ENCODE results near the gene ZNF772. TPM values are rescaled to one million over a fixed set of nuclear protein-coding genes. Genes with fewer than 3 reads are reported as not detected.
A peak's percentile ranks its signal among the peaks of the same experiment; 100 is the strongest.
"Not testable (repeated sequence)": the region's sequence is repeated elsewhere in the genome, so short reads cannot be mapped to it uniquely, and the experiment has no call there.

ZNF772 gene
- total and polyA plus RNA-seq, 2 experiments from 2014 or later: 2.5 to 28.0 TPM

DNA sequence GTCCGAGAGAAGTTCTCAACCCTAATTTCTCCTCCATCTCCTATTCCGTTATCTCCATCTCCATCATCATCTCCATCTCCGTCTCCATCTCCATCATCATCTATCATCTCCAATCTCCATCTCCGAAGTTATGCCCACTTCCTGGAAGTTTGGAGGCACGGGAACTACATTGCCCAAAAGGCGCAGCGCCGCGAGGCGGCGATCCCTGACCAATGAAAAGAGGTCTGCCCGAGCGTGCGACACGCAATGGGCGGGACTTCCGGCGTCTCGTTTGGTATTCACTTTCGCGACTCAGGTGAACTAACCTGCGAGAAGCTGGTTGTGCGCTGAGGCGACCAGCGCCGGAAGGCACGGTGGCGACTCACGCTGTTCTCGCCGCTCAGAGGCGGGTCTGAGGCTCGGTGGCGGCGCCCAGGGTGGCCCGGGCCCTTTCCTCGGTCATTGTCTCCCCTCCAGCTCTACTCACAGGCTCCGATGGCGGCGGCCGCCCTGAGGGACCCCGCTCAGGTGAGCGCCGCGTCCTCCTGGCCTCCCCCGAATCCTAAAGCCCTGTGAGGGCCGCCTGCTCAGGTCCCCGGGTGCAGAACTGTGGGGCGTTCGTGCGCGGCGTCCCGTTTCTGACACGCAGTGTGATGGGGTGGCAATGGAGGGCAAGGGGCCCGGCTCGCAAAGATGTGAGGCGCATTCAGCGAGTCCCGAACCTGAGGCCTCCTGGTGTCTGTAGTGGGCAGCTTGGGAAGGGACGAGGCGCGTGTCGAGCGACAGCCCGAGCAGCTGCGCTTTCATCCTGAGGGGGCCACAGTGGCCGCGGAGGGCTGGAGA lies 10.3 kb upstream of the ZNF772 start, which contains the start of gene ZNF419:
Gene ZNF419, plus strand, starts transcription at position 274 of the 822 bp plus-strand sequence. Its CDS starts 201 bp downstream, at position 475.
- peak; percentile 97 for ATAC-seq
- H3K36me3 Mint-ChIP-seq (ENCODE audit: low read depth): peaks cover 31% of the 10 kb centered on the region
- not testable (repeated sequence) for H3K9me2 ChIP-seq (ENCODE audit: insufficient read depth); H3K4me1 ChIP-seq (ENCODE audit: insufficient read depth); H3K36me3 ChIP-seq (ENCODE audit: insufficient read depth); H4K20me1 ChIP-seq (replicated peaks; ENCODE audit: insufficient read depth); H3K27me3 Mint-ChIP-seq (ENCODE audit: insufficient read depth, low read depth, poor library complexity); H3K79me2 ChIP-seq (replicated peaks; ENCODE audit: insufficient read depth); H3F3A ChIP-seq (replicated peaks; ENCODE audit: low read depth); H3K4me1 Mint-ChIP-seq; H3K27me3 ChIP-seq (ENCODE audit: insufficient read depth)
- H3K27ac Mint-ChIP-seq: peak within 1 kb of the TSS; percentile 20; the same call in 1 of the 2 replicates
- Histone ChIP-seq H3K4me2 (peak within 1 kb of the TSS; percentile 80), H3K4me3 (peak within 1 kb of the TSS; percentile 88), H2AFZ (peak within 1 kb of the TSS; percentile 95), H3K27ac (ENCODE audit: low read depth) (peak within 1 kb of the TSS; percentile 68; the same call in 1 of the 2 replicates)
- TF ChIP-seq, protein P1, sequence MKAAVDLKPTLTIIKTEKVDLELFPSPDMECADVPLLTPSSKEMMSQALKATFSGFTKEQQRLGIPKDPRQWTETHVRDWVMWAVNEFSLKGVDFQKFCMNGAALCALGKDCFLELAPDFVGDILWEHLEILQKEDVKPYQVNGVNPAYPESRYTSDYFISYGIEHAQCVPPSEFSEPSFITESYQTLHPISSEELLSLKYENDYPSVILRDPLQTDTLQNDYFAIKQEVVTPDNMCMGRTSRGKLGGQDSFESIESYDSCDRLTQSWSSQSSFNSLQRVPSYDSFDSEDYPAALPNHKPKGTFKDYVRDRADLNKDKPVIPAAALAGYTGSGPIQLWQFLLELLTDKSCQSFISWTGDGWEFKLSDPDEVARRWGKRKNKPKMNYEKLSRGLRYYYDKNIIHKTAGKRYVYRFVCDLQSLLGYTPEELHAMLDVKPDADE (IDR thresholded peaks at IDR 0.05): peak; percentile 94
- TF ChIP-seq CREB1 (CRISPR knock-in tag; IDR thresholded peaks at IDR 0.05; ENCODE audit: low read depth) (peak; percentile 86), POLR2AphosphoS5 (IDR thresholded peaks at IDR 0.05; ENCODE audit: low read depth) (peak; percentile 93)
- H3K4me3 Mint-ChIP-seq: peak within 1 kb of the TSS; percentile 80
- peaks cover 14% of the 10 kb centered on the region for H3K9me3 Mint-ChIP-seq
- DNase-seq (ENCODE audit: low spot score): peak; percentile 98

DNA sequence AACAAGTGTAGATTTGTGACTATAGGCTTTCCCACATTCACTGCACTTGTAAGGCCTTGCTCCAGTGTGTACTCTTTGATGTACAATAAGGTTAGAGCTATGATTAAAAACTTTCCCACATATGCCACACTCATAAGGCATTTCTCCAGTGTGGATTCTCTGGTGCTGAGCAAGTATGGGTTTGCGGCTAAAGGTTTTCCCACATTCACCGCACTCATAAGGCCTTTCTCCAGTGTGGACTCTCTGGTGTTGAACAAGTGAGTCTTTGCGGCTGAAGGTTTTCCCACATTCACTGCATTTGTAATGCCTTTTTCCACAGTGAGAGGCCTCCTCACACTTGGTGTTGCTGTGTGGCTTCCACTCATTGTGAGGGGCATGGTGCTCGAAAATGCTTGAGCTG lies 3.7 kb downstream of the ZNF772 start:
- peaks cover 98% of the 10 kb centered on the region for H3K9me3 Mint-ChIP-seq
- peak; percentile 24 for DNase-seq (ENCODE audit: low spot score)

DNA sequence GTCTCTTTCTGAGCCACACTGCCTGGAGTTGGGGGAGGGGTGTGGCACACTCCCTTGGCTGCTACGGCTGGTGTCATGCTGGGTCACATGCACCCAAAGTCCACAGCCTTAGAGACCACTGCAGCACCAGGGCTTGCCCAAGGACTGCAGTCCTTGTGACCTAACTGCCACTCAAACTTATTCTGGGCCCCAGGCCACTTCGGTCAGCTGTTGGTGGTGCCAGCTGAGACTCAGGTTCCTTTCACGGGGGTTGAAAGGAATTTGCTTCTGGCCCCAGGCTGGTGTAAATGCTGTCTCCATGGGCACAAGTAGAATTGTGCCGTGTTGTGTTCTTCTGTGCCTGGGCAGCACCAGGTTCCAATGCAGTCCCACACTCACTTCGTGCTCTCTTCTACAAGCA lies 10.9 kb downstream of the ZNF772 start:
- Mint-ChIP-seq H3K27ac (no peak overlapping the region), H3K4me1 (no peaks in the 10 kb centered on the region), H3K4me3 (no peak overlapping the region), H3K9me3 (peaks cover 88% of the 10 kb centered on the region), H3K36me3 (ENCODE audit: low read depth) (peaks cover 72% of the 10 kb centered on the region), H3K27me3 (ENCODE audit: insufficient read depth, low read depth, poor library complexity) (peaks cover 7% of the 10 kb centered on the region)
- Histone ChIP-seq H3K4me3 (no peak overlapping the region), H3K27ac (ENCODE audit: low read depth) (no peak overlapping the region), H4K20me1 (replicated peaks; ENCODE audit: insufficient read depth) (no peaks in the 10 kb centered on the region), H2AFZ (no peak overlapping the region), H3K4me1 (ENCODE audit: insufficient read depth) (no peaks in the 10 kb centered on the region), H3F3A (replicated peaks; ENCODE audit: low read depth) (no peaks in the 10 kb centered on the region), H3K4me2 (no peak overlapping the region), H3K27me3 (ENCODE audit: insufficient read depth) (no peaks in the 10 kb centered on the region), H3K36me3 (ENCODE audit: insufficient read depth) (peaks cover 10% of the 10 kb centered on the region; the same call in 1 of the 2 replicates), H3K79me2 (replicated peaks; ENCODE audit: insufficient read depth) (peaks cover 24% of the 10 kb centered on the region; the same call in 1 of the 2 replicates), H3K9me2 (ENCODE audit: insufficient read depth) (no peaks in the 10 kb centered on the region)
- no peak for DNase-seq (ENCODE audit: low spot score)
- no peak for ATAC-seq
- TF ChIP-seq CREB1 (CRISPR knock-in tag; IDR thresholded peaks at IDR 0.05; ENCODE audit: low read depth): no peak
- TF ChIP-seq, protein P2, sequence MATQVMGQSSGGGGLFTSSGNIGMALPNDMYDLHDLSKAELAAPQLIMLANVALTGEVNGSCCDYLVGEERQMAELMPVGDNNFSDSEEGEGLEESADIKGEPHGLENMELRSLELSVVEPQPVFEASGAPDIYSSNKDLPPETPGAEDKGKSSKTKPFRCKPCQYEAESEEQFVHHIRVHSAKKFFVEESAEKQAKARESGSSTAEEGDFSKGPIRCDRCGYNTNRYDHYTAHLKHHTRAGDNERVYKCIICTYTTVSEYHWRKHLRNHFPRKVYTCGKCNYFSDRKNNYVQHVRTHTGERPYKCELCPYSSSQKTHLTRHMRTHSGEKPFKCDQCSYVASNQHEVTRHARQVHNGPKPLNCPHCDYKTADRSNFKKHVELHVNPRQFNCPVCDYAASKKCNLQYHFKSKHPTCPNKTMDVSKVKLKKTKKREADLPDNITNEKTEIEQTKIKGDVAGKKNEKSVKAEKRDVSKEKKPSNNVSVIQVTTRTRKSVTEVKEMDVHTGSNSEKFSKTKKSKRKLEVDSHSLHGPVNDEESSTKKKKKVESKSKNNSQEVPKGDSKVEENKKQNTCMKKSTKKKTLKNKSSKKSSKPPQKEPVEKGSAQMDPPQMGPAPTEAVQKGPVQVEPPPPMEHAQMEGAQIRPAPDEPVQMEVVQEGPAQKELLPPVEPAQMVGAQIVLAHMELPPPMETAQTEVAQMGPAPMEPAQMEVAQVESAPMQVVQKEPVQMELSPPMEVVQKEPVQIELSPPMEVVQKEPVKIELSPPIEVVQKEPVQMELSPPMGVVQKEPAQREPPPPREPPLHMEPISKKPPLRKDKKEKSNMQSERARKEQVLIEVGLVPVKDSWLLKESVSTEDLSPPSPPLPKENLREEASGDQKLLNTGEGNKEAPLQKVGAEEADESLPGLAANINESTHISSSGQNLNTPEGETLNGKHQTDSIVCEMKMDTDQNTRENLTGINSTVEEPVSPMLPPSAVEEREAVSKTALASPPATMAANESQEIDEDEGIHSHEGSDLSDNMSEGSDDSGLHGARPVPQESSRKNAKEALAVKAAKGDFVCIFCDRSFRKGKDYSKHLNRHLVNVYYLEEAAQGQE (IDR thresholded peaks at IDR 0.05; ENCODE audit: unreplicated experiment): no peak
- TF ChIP-seq ZNF114 (CRISPR knock-in tag; IDR thresholded peaks at IDR 0.05): no peak
- no peak for TF ChIP-seq EZH2 (IDR thresholded peaks at IDR 0.05; ENCODE audit: low read depth, unreplicated experiment)
- no peak for TF ChIP-seq JUNB (IDR thresholded peaks at IDR 0.05; ENCODE audit: unreplicated experiment)
- TF ChIP-seq POLR2AphosphoS5 (IDR thresholded peaks at IDR 0.05; ENCODE audit: low read depth): no peak

More for the DNA sequence above, 3.7 kb downstream of the ZNF772 start:
- peaks cover 12% of the 10 kb centered on the region for H3K27me3 Mint-ChIP-seq (ENCODE audit: insufficient read depth, low read depth, poor library complexity)
- H3K36me3 Mint-ChIP-seq (ENCODE audit: low read depth): peaks cover 93% of the 10 kb centered on the region
- Histone ChIP-seq H4K20me1 (replicated peaks; ENCODE audit: insufficient read depth) (no peaks in the 10 kb centered on the region), H3K27me3 (ENCODE audit: insufficient read depth) (no peaks in the 10 kb centered on the region), H3K79me2 (replicated peaks; ENCODE audit: insufficient read depth) (peaks cover 52% of the 10 kb centered on the region), H3K4me2 (no peak overlapping the region), H3K4me1 (ENCODE audit: insufficient read depth) (peaks cover 4% of the 10 kb centered on the region; the same call in 1 of the 2 replicates), H3K4me3 (no peak overlapping the region; the same call in 1 of the 2 replicates), H3F3A (replicated peaks; ENCODE audit: low read depth) (no peaks in the 10 kb centered on the region), H3K36me3 (ENCODE audit: insufficient read depth) (peaks cover 31% of the 10 kb centered on the region), H3K27ac (ENCODE audit: low read depth) (no peak overlapping the region), H3K9me2 (ENCODE audit: insufficient read depth) (peaks cover 18% of the 10 kb centered on the region), H2AFZ (no peak overlapping the region)
- TF ChIP-seq, protein P1 (IDR thresholded peaks at IDR 0.05): no peak
- no peak overlapping the region for H3K27ac Mint-ChIP-seq
- H3K4me1 Mint-ChIP-seq: peaks cover 7% of the 10 kb centered on the region
- ATAC-seq: no peak
- no peak overlapping the region for H3K4me3 Mint-ChIP-seq
